ENCODE results near the gene CACNA1A. TPM values are rescaled to one million over a fixed set of nuclear protein-coding genes. Genes with fewer than 3 reads are reported as not detected.
A peak's percentile ranks its signal among the peaks of the same experiment; 100 is the strongest.

The CACNA1A gene
- total RNA-seq, 1 donor from 2014 or later, result 190 TPM

DNA sequence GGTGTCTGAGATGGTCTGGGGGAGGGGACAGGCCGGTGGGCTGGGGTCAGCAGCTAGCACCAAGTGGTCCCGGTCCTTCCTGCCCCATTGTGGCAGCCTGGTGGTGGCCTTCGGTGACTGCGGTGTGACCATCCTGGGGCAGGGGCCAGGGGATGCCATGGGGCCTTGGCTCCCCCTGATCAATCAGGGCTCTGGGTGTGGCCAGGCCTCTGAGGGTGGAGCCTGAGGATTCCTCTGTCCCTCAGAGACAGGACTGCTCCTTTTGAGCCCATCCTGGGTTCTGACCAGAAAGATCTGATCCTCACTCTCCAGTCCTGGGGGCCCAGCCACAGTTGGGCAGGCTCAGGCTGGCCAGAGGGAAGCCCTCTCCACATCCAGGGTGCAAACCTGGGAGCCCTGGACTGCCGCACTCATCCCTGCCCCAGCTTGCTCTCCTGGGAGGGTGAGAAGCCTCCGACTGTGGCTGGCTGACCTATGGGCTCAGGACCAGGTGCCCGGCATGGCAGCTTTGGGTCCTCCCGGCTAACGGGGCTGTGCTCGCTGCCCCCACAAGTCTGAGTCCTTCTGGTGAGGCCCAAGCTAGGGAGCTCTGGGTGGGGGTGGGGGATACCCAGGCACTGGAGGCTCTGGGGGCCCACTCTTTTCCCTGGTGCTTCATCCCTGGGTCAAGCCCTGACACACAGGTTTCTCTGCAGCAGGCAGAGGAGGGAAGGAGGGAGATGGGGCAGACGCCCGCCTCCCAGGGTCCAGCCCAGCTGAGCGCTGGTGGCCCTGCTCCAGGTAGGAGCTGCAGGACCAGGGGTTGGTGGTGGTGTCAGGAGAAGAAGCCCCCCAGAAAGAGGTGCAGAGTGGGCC, 296.6 kb downstream of the CACNA1A start:
- no peak overlapping the region for H3K27ac Mint-ChIP-seq (ENCODE audit: unreplicated experiment)
- TF ChIP-seq, protein P1, sequence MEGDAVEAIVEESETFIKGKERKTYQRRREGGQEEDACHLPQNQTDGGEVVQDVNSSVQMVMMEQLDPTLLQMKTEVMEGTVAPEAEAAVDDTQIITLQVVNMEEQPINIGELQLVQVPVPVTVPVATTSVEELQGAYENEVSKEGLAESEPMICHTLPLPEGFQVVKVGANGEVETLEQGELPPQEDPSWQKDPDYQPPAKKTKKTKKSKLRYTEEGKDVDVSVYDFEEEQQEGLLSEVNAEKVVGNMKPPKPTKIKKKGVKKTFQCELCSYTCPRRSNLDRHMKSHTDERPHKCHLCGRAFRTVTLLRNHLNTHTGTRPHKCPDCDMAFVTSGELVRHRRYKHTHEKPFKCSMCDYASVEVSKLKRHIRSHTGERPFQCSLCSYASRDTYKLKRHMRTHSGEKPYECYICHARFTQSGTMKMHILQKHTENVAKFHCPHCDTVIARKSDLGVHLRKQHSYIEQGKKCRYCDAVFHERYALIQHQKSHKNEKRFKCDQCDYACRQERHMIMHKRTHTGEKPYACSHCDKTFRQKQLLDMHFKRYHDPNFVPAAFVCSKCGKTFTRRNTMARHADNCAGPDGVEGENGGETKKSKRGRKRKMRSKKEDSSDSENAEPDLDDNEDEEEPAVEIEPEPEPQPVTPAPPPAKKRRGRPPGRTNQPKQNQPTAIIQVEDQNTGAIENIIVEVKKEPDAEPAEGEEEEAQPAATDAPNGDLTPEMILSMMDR (IDR thresholded peaks at IDR 0.05; ENCODE audit: partially characterized antibody, unreplicated experiment), result no peak
- no peaks in the 10 kb centered on the region for H3K36me3 Mint-ChIP-seq (ENCODE audit: unreplicated experiment)
- H3K4me1 Mint-ChIP-seq (ENCODE audit: low read depth, unreplicated experiment), result peaks cover 13% of the 10 kb centered on the region
- H3K4me3 Mint-ChIP-seq (ENCODE audit: unreplicated experiment), result no peak overlapping the region
- peaks cover 7% of the 10 kb centered on the region for H3K27me3 Mint-ChIP-seq (ENCODE audit: unreplicated experiment)
- H3K9me3 Mint-ChIP-seq (ENCODE audit: unreplicated experiment), result peaks cover 19% of the 10 kb centered on the region
- no peak for DNase-seq

DNA sequence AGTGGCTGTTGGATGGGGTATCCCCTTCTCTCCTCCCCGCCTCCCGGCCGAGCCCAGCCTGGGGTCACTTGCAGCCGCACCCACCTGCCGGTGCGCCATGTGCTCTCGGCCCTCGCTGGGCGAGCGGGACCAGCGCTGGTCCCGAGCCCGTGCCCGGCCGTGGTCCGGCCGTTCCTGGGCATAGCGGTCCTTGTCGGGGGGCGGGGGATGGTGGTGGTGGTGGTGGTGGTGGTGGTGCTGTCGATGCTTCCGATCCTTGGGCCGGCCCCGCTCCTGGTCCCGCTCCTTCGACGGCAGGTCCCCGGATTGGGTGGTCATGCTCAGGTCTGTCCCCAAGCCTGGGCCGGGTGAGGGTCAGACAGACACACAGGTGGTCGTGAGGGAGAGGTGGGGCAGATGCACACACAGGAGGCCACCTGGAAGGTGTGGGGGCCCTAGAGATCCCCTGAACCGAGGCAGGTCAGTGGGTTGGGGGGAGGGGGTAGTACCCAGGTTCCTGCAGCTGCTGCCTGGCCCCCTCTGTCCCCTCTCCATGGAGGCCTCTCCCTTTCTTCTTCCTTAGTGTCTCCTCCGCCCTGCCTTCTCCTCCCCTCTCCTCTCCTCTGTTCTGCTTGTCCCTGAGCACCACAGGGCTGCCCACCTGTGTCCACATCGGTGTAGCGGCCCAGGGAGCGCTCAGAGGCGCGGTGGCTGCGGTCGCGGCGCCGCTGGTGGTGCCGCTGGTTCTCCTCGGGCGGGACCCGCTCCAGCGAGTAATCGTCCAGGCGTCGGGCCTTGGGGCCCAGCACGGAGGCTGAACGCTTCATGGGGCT, 297.4 kb downstream of the CACNA1A start:
- TF ChIP-seq, protein P1 (IDR thresholded peaks at IDR 0.05; ENCODE audit: partially characterized antibody, unreplicated experiment), result no peak
- Mint-ChIP-seq H3K27ac (ENCODE audit: unreplicated experiment) (no peak overlapping the region), H3K36me3 (ENCODE audit: unreplicated experiment) (no peaks in the 10 kb centered on the region), H3K4me3 (ENCODE audit: unreplicated experiment) (no peak overlapping the region), H3K9me3 (ENCODE audit: unreplicated experiment) (peaks cover 15% of the 10 kb centered on the region), H3K27me3 (ENCODE audit: unreplicated experiment) (peaks cover 5% of the 10 kb centered on the region), H3K4me1 (ENCODE audit: low read depth, unreplicated experiment) (peaks cover 11% of the 10 kb centered on the region)
- no peak for DNase-seq

DNA sequence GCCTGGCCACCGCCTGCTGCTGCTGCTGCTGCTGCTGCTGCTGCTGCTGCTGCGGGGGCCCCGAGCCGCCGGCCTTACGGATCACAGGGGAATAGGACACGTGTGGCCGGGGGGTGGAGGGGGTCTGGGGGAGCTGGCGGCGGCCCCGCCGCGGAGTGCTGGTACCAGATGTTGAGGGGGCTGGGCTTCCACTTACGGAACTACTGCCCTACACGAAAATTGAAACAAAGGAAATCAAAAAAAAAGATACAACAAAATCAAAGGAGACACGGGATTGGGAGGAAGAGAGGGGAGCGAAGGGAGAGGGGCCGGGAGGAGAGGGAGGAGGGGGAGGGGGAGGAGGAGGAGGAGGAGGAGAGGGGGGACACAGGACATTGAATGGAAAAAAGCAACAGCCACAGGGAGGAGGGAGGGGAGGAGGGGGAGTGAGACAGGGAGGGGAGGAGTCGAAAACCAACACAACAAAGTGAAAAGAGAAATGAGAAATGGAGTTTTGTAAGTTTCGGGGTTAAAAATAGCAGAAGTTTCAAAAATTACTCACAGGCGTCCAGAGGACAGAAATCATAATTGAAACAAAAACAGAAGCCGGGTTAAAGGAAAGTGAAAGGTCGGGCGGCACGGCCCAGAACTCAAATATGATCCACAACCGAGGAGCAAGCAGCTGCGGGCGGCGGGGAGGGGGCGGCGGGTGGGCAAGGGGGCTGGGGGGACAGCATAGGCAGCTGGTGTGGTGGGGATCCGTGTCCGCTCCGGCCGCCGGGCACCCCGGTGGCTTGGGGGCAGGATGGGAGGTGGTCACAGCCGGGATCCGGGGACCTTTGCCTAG, 298.2 kb downstream of the CACNA1A start:
- DNase-seq, result peak; percentile 63
- TF ChIP-seq, protein P1 (IDR thresholded peaks at IDR 0.05; ENCODE audit: partially characterized antibody, unreplicated experiment), result no peak
- no peaks in the 10 kb centered on the region for H3K36me3 Mint-ChIP-seq (ENCODE audit: unreplicated experiment)
- peak overlapping the region; percentile 43 for H3K4me3 Mint-ChIP-seq (ENCODE audit: unreplicated experiment)
- H3K9me3 Mint-ChIP-seq (ENCODE audit: unreplicated experiment), result peaks cover 11% of the 10 kb centered on the region
- peak overlapping the region; percentile 82 for H3K27ac Mint-ChIP-seq (ENCODE audit: unreplicated experiment)
- peaks cover 5% of the 10 kb centered on the region for H3K27me3 Mint-ChIP-seq (ENCODE audit: unreplicated experiment)
- H3K4me1 Mint-ChIP-seq (ENCODE audit: low read depth, unreplicated experiment), result peaks cover 11% of the 10 kb centered on the region

DNA sequence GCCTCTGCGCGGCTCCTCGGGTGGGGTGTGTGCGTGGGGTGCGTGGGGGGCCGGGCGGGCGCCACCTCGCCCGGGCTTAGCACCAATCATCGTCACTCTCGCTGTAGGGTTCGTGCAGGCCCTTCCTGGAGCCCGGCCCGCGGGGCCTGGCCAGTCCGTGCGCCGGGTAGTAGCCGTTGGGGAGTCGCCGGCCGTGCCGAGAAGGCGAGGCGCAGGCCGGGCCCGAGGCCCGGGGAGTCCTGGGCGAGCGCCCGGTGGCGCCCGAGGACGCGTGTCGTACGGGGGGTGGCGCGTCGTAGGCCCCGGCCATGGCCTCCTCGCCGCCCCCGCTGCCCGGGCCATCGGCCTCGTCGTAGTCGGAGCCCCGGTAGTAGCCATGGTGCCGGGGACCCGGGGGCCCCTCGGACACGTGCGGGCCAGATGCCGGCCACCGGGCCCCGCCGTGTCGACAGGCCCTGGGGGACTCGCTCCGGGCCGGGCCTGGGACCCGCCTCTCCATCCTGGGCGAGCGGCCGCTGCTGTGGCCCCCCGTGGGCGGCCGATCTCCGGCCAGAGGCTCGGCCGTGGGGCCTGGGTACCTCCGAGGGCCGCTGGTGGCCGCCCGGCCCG, 298.9 kb downstream of the CACNA1A start:
- DNase-seq, result no peak
- TF ChIP-seq, protein P1 (IDR thresholded peaks at IDR 0.05; ENCODE audit: partially characterized antibody, unreplicated experiment), result no peak
- H3K27ac Mint-ChIP-seq (ENCODE audit: unreplicated experiment), result no peak overlapping the region

More for the DNA sequence above, 298.9 kb downstream of the CACNA1A start:
- Mint-ChIP-seq H3K27me3 (ENCODE audit: unreplicated experiment) (peaks cover 5% of the 10 kb centered on the region), H3K4me3 (ENCODE audit: unreplicated experiment) (no peak overlapping the region), H3K9me3 (ENCODE audit: unreplicated experiment) (peaks cover 6% of the 10 kb centered on the region), H3K4me1 (ENCODE audit: low read depth, unreplicated experiment) (peaks cover 11% of the 10 kb centered on the region), H3K36me3 (ENCODE audit: unreplicated experiment) (no peaks in the 10 kb centered on the region)
